Right cardiac atrium (tissue), 5 donors: ENCODE data around the gene SDR42E1. TPM values are rescaled to one million over a fixed set of nuclear protein-coding genes. Genes with fewer than 3 reads are reported as not detected.

Experiments
- ATAC-seq, 2 donors: fragments of 200-7000 bp; cut with Tn5 transposase; one replicate each; pipeline versions ENCODE4 v1.8.0 to v1.9.1; 2020; ENCODE audit warnings: moderate library complexity in 2 of 2, mild to moderate bottlenecking in 1 of 2
- DNase-seq, 3 donors: peaks; one replicate each; pipeline ENCODE4 v3.0.0-alpha.2; 2020
- H3K27ac ChIP-seq: one replicate; pipeline ENCODE4 v1.5.1; 2013; ENCODE audit warnings: mild to moderate bottlenecking, low read length, control low read depth, moderate library complexity
- H3K27me3 ChIP-seq: one replicate; pipeline ENCODE4 v1.6.1; 2013; ENCODE audit not compliant: control insufficient read depth, insufficient read depth
- H3K4me1 ChIP-seq: one replicate; pipeline ENCODE4 v1.6.1; 2013; ENCODE audit warnings: low read length; ENCODE audit not compliant: control insufficient read depth, insufficient read depth
- H3K4me3 ChIP-seq: one replicate; pipeline ENCODE4 v1.5.1; 2013; ENCODE audit warnings: low read length, control low read depth
- H3K9me3 ChIP-seq: one replicate; pipeline ENCODE4 v1.6.1; 2013; ENCODE audit warnings: low read length; ENCODE audit not compliant: control insufficient read depth
- WGBS: extraction: QIAGEN DNeasy Blood & Tissue Kit; methylation state at CpG from one replicate; pipeline ENCODE4 v1.1.7; 2013; 5-methylcytosine and 5-hydroxymethylcytosine counted together
- intact Hi-C, 4 donors: fragments of 100-400 bp; cut with DNase I; formaldehyde crosslinking; loops; one replicate each; pipeline versions ENCODE4 v1.11.0 to v1.14.0; 2022 to 2023
- polyA plus RNA-seq: library from polyadenylated mRNA; stranded (reverse); fragments of 200-250 nt; gene quantifications from one replicate; pipeline ENCODE4 v1.2.3, GENCODE V29; 2013
- total RNA-seq, 4 donors: library from RNA; stranded (reverse); fragmentation: NEBNext Ultra II Directional; extraction: Animal tissue kit (Norgen Biotek cat#: 25700); gene quantifications; one replicate each; pipeline ENCODE4 v1.2.1, GENCODE V29; 2021
- donor health status: healthy with polysubstance abuse.
- donor health status: DM: no; HTN: yes; CAD: no.
- donor health status: DM: no; HTN: no; CAD: no.
- donor health status: DM: no; HTN: yes; CAD: no; lungs with severe emphysema.
- donor health status: DM: yes; HTN: yes; CAD: no.

SDR42E1 gene
- total and polyA plus RNA-seq, 5 donors: 0.43 to 3.4 (median 2.6) TPM

- intact Hi-C loops: no loop called here
- H3K27me3 ChIP-seq: no peaks in the 10 kb centered on the region
- no peaks in the 10 kb centered on the region for H3K4me1 ChIP-seq
- WGBS: 34% methylated on average over 2 of the region's 2 CpGs
- peaks cover 2% of the 10 kb centered on the region for H3K9me3 ChIP-seq
- H3K4me3 ChIP-seq: no peak overlapping the region
- DNase-seq (no peak), ATAC-seq (no peak)
- no peak overlapping the region for H3K27ac ChIP-seq
These were observed 26.4 kb upstream of the SDR42E1 start for GRCh38 chr16:82037666-82038065.

- Histone ChIP-seq H3K4me3 (no peak overlapping the region), H3K27me3 (no peaks in the 10 kb centered on the region), H3K9me3 (peaks cover 2% of the 10 kb centered on the region), H3K4me1 (no peaks in the 10 kb centered on the region), H3K27ac (no peak overlapping the region)
- intact Hi-C loops: no loop called here
- WGBS: 88% methylated on average over 4 of the region's 4 CpGs
- DNase-seq (no peak), ATAC-seq (no peak)
These were observed 26.0 kb upstream of the SDR42E1 start for GRCh38 chr16:82037251-82037650.

- Histone ChIP-seq H3K27me3 (no peaks in the 10 kb centered on the region), H3K4me1 (no peaks in the 10 kb centered on the region), H3K4me3 (no peak within 1 kb of the TSS), H3K9me3 (no peaks in the 10 kb centered on the region), H3K27ac (no peak within 1 kb of the TSS)
- DNase-seq (no peak), ATAC-seq (no peak)
- intact Hi-C loops: loop anchor here in 1 of 4 donors (5.0 kb wide), 1 partner anchor 192 kb away; no protein-coding TSS in a partner anchor
- 69% methylated on average over 6 of the region's 6 CpGs for WGBS
These were observed 23.8 kb upstream of the SDR42E1 start, which contains the start of gene HSD17B2 for GRCh38 chr16:82034981-82035612. TSS of gene HSD17B2 (plus strand) at chr16:82035253. CDS start at chr16:82035425, 172 bp downstream.

- DNase-seq: no peak
These were observed 22.5 kb upstream of the SDR42E1 start for GRCh38 chr16:82033683-82034300.

GRCh38 chr16:82033006-82033405 lies 21.7 kb upstream of the SDR42E1 start:
- intact Hi-C loops: loop anchor here in 1 of 4 donors (5.0 kb wide), 1 partner anchor 194 kb away; no protein-coding TSS in a partner anchor
- Histone ChIP-seq H3K4me1 (no peaks in the 10 kb centered on the region), H3K9me3 (no peaks in the 10 kb centered on the region), H3K4me3 (no peak overlapping the region), H3K27ac (no peak overlapping the region), H3K27me3 (no peaks in the 10 kb centered on the region)
- no peak for DNase-seq
- no peak for ATAC-seq
- WGBS: 89% methylated on average over 6 of the region's 6 CpGs

More at GRCh38 chr16:82033683-82034300, 22.5 kb upstream of the SDR42E1 start:
- Histone ChIP-seq H3K9me3 (no peaks in the 10 kb centered on the region), H3K4me1 (no peaks in the 10 kb centered on the region), H3K4me3 (no peak overlapping the region), H3K27ac (no peak overlapping the region), H3K27me3 (no peaks in the 10 kb centered on the region)
- intact Hi-C loops: loop anchor here in 1 of 4 donors (5.0 kb wide), 1 partner anchor 194 kb away; no protein-coding TSS in a partner anchor
- ATAC-seq: no peak
- 55% methylated on average over 8 of the region's 8 CpGs for WGBS

- no peak for ATAC-seq
- 62% methylated on average over 13 of the region's 13 CpGs for WGBS
- H3K9me3 ChIP-seq: no peaks in the 10 kb centered on the region
- H3K4me1 ChIP-seq: no peaks in the 10 kb centered on the region
- intact Hi-C loops: loop anchor here in 2 of 4 donors (2.0 to 5.0 kb wide), 2 partner anchors 196 to 199 kb away; no protein-coding TSS in a partner anchor
- no peak for DNase-seq
- no peak overlapping the region for H3K27ac ChIP-seq
- H3K4me3 ChIP-seq: no peak overlapping the region
- no peaks in the 10 kb centered on the region for H3K27me3 ChIP-seq
These were observed 20.1 kb upstream of the SDR42E1 start for GRCh38 chr16:82031116-82032084.

- ATAC-seq (no peak), DNase-seq (no peak)
- H3K4me1 ChIP-seq: no peaks in the 10 kb centered on the region
- no peak overlapping the region for H3K27ac ChIP-seq
- intact Hi-C loops: loop anchor here in 1 of 4 donors (10.0 kb wide), 1 partner anchor 427 kb away; no protein-coding TSS in a partner anchor
- WGBS: 84% methylated on average over 7 of the region's 7 CpGs
- no peaks in the 10 kb centered on the region for H3K27me3 ChIP-seq
- H3K9me3 ChIP-seq: no peaks in the 10 kb centered on the region
- H3K4me3 ChIP-seq: no peak overlapping the region
These were observed 16.4 kb upstream of the SDR42E1 start for GRCh38 chr16:82027629-82028064.

- no peak overlapping the region for H3K27ac ChIP-seq
- no peak for ATAC-seq
- no peaks in the 10 kb centered on the region for H3K4me1 ChIP-seq
These were observed 13.6 kb upstream of the SDR42E1 start for GRCh38 chr16:82024883-82025282.

GRCh38 chr16:82024316-82024715 lies 13.0 kb upstream of the SDR42E1 start:
- WGBS: 94% methylated on average over 1 of the region's 1 CpG
- Histone ChIP-seq H3K27me3 (no peaks in the 10 kb centered on the region), H3K9me3 (no peaks in the 10 kb centered on the region), H3K4me3 (no peak overlapping the region), H3K27ac (no peak overlapping the region), H3K4me1 (no peaks in the 10 kb centered on the region)
- ATAC-seq (no peak), DNase-seq (no peak)
- intact Hi-C loops: loop anchor here in 1 of 4 donors (10.0 kb wide), 1 partner anchor 430 kb away; no protein-coding TSS in a partner anchor

More at GRCh38 chr16:82024883-82025282, 13.6 kb upstream of the SDR42E1 start:
- Histone ChIP-seq H3K27me3 (no peaks in the 10 kb centered on the region), H3K9me3 (no peaks in the 10 kb centered on the region), H3K4me3 (no peak overlapping the region)
- intact Hi-C loops: loop anchor here in 1 of 4 donors (10.0 kb wide), 1 partner anchor 430 kb away; no protein-coding TSS in a partner anchor
- WGBS: 87% methylated on average over 4 of the region's 4 CpGs
- no peak for DNase-seq

- Histone ChIP-seq H3K9me3 (no peaks in the 10 kb centered on the region), H3K4me1 (no peaks in the 10 kb centered on the region), H3K27me3 (no peaks in the 10 kb centered on the region), H3K27ac (no peak overlapping the region), H3K4me3 (no peak overlapping the region)
- no peak for ATAC-seq
- WGBS: 50% methylated on average over 7 of the region's 7 CpGs
- DNase-seq: no peak
- intact Hi-C loops: loop anchor here in 1 of 4 donors (10.0 kb wide), 1 partner anchor 432 kb away; no protein-coding TSS in a partner anchor
These were observed 11.9 kb upstream of the SDR42E1 start for GRCh38 chr16:82023206-82023605.
